Neural progenitor cell (in vitro differentiated cells): ENCODE measurements around the gene ZNF556. TPM values are rescaled to one million over a fixed set of nuclear protein-coding genes. Genes with fewer than 3 reads are reported as not detected.
A peak's percentile ranks its signal among the peaks of the same experiment; 100 is the strongest.
"Not testable (repeated sequence)": the region's sequence is repeated elsewhere in the genome, so short reads cannot be mapped to it uniquely, and the experiment has no call there.

Experiments used
- DNase-seq: peaks from one replicate; pipeline ENCODE4 v3.0.0-alpha.2; 2016; ENCODE audit warnings: low spot score
- H2AFZ ChIP-seq: fragments of 200-600 bp; sonication (generic); replicated peaks from 2 replicates; pipeline ENCODE4 v1.6.1; 2016; ENCODE audit warnings: antibody characterized with exemption
- H3F3A ChIP-seq: fragments of 200-600 bp; sonication (generic); 2 replicates; pipeline ENCODE4 v1.6.1; 2016; ENCODE audit warnings: antibody characterized with exemption, low read depth
- H3K27ac ChIP-seq: fragments of 200-600 bp; sonication (generic); 2 replicates; pipeline ENCODE4 v1.5.1; 2016; ENCODE audit warnings: mild to moderate bottlenecking
- H3K27me3 ChIP-seq: fragments of 200-600 bp; sonication (generic); 2 replicates; pipeline ENCODE4 v1.6.1; 2016; ENCODE audit warnings: mild to moderate bottlenecking, moderate library complexity
- H3K36me3 ChIP-seq: fragments of 200-600 bp; sonication (generic); 2 replicates; pipeline ENCODE4 v1.5.1; 2016
- H3K4me1 ChIP-seq: fragments of 200-600 bp; sonication (generic); 2 replicates; pipeline ENCODE4 v1.6.1; 2016; ENCODE audit warnings: mixed run types
- H3K4me2 ChIP-seq: fragments of 200-600 bp; sonication (generic); 2 replicates; pipeline ENCODE4 v1.6.1; 2016
- H3K4me3 ChIP-seq: fragments of 200-600 bp; sonication (generic); 2 replicates; pipeline ENCODE4 v1.5.1; 2016
- H3K79me2 ChIP-seq: fragments of 200-600 bp; sonication (generic); 2 replicates; pipeline ENCODE4 v1.6.1; 2016; ENCODE audit warnings: low read depth
- H3K9ac ChIP-seq: fragments of 200-600 bp; sonication (generic); 2 replicates; pipeline ENCODE4 v1.6.1; 2016
- H3K9me3 ChIP-seq: fragments of 200-600 bp; sonication (generic); 2 replicates; pipeline ENCODE4 v1.5.1; 2016; ENCODE audit warnings: low read depth
- H4K20me1 ChIP-seq: fragments of 200-600 bp; sonication (generic); 2 replicates; pipeline ENCODE4 v1.6.1; 2016; ENCODE audit warnings: low read depth
- H3K27ac Mint-ChIP-seq: 3 replicates; pipeline ENCODE4 v1.8.0; 2021; ENCODE audit warnings: mixed read lengths
- H3K27me3 Mint-ChIP-seq: 2 replicates; pipeline ENCODE4 v1.8.0; 2022; ENCODE audit warnings: low read depth, mild to moderate bottlenecking, inconsistent platforms, moderate library complexity, mixed read lengths; ENCODE audit not compliant: insufficient read depth
- H3K36me3 Mint-ChIP-seq: 3 replicates; pipeline ENCODE4 v1.8.0; 2021; ENCODE audit warnings: mixed read lengths
- H3K4me1 Mint-ChIP-seq: 3 replicates; pipeline ENCODE4 v1.8.0; 2021; ENCODE audit warnings: mixed read lengths
- H3K4me3 Mint-ChIP-seq: 3 replicates; pipeline ENCODE4 v1.8.0; 2021; ENCODE audit warnings: mild to moderate bottlenecking, moderate library complexity, mixed read lengths
- H3K9me3 Mint-ChIP-seq: 3 replicates; pipeline ENCODE4 v1.8.0; 2020; ENCODE audit warnings: mixed read lengths
- CTCF ChIP-seq: fragments of 200-600 bp; sonication (generic); IDR thresholded peaks from 2 replicates; pipeline ENCODE4 v1.5.1; 2017; ENCODE audit warnings: antibody characterized with exemption, mild to moderate bottlenecking
- EZH2 ChIP-seq: fragments of 200-600 bp; sonication (generic); IDR thresholded peaks from 2 replicates; pipeline ENCODE4 v1.6.1; 2017; ENCODE audit warnings: antibody characterized with exemption, mild to moderate bottlenecking, moderate library complexity
- EZH2phosphoT487 ChIP-seq: fragments of 200-600 bp; sonication (generic); IDR thresholded peaks from 2 replicates; pipeline ENCODE4 v1.6.1; 2017; ENCODE audit warnings: antibody characterized with exemption
- total RNA-seq: library from RNA; depleted of rRNA; stranded (reverse); fragments of >200 nt; gene quantifications from 2 replicates; pipeline ENCODE4 v1.2.3, GENCODE V29; 2015; ENCODE audit warnings: low replicate concordance

The ZNF556 gene
- total RNA-seq, 1 donor from 2014 or later = not detected

GRCh38 chr19:2900296-2901252 lies 33.4 kb downstream of the ZNF556 start, which contains the start of gene ZNF57:
ZNF57 (plus strand) TSS chr19:2900928; CDS start chr19:2901046, 118 bp downstream.
- peak within 1 kb of the TSS; percentile 94 for H2AFZ ChIP-seq
- peak within 1 kb of the TSS; percentile 90 for H3K27ac Mint-ChIP-seq
- peak; percentile 100 for DNase-seq

GRCh38 chr19:2902590-2903218 lies 35.6 kb downstream of the ZNF556 start:
- Histone ChIP-seq H3K4me1 (no peaks in the 10 kb centered on the region), H3K36me3 (no peaks in the 10 kb centered on the region), H3K4me3 (no peak overlapping the region), H3K9me3 (no peaks in the 10 kb centered on the region), H3K79me2 (peaks cover 38% of the 10 kb centered on the region), H3F3A (no peaks in the 10 kb centered on the region), H3K4me2 (no peak overlapping the region), H3K27ac (no peak overlapping the region), H3K27me3 (no peaks in the 10 kb centered on the region), H3K9ac (no peak overlapping the region), H2AFZ (no peak overlapping the region), H4K20me1 (no peaks in the 10 kb centered on the region)
- Mint-ChIP-seq H3K4me3 (no peak overlapping the region), H3K36me3 (peaks cover 8% of the 10 kb centered on the region), H3K9me3 (peaks cover 9% of the 10 kb centered on the region), H3K27me3 (peaks cover 6% of the 10 kb centered on the region), H3K4me1 (peaks cover 11% of the 10 kb centered on the region), H3K27ac (no peak overlapping the region)
- no peak for DNase-seq
- TF ChIP-seq EZH2 (no peak), EZH2phosphoT487 (no peak), CTCF (no peak)

More at GRCh38 chr19:2900296-2901252, 33.4 kb downstream of the ZNF556 start, which contains the start of gene ZNF57:
- peaks cover 17% of the 10 kb centered on the region for H3K9me3 Mint-ChIP-seq
- H3K27me3 Mint-ChIP-seq = peaks cover 3% of the 10 kb centered on the region
- no peaks in the 10 kb centered on the region for H3K9me3 ChIP-seq
- H3K79me2 ChIP-seq = peaks cover 30% of the 10 kb centered on the region
- H3K9ac ChIP-seq = peak within 1 kb of the TSS; percentile 58
- no peaks in the 10 kb centered on the region for H3F3A ChIP-seq
- peak within 1 kb of the TSS; percentile 80 for H3K4me2 ChIP-seq
- peak within 1 kb of the TSS; percentile 59 for H3K4me3 ChIP-seq
- H3K27me3 ChIP-seq = no peaks in the 10 kb centered on the region
- peak within 1 kb of the TSS; percentile 98 for H3K4me3 Mint-ChIP-seq
- no peak for TF ChIP-seq EZH2
- no peak for TF ChIP-seq EZH2phosphoT487
- TF ChIP-seq CTCF = no peak
- no peak within 1 kb of the TSS for H3K27ac ChIP-seq
- no peaks in the 10 kb centered on the region for H3K36me3 ChIP-seq
- no peaks in the 10 kb centered on the region for H3K36me3 Mint-ChIP-seq
- peaks cover 11% of the 10 kb centered on the region for H3K4me1 Mint-ChIP-seq
- no peaks in the 10 kb centered on the region for H3K4me1 ChIP-seq
- H4K20me1 ChIP-seq = no peaks in the 10 kb centered on the region

GRCh38 chr19:2903326-2903725 lies 36.2 kb downstream of the ZNF556 start:
- not testable (repeated sequence) for H3K4me3 ChIP-seq, DNase-seq, H3F3A ChIP-seq, H3K27me3 ChIP-seq, H3K27ac Mint-ChIP-seq, H3K36me3 Mint-ChIP-seq, H4K20me1 ChIP-seq, H3K4me3 Mint-ChIP-seq, H3K27me3 Mint-ChIP-seq, H3K4me1 ChIP-seq, H3K9me3 ChIP-seq, H3K36me3 ChIP-seq, H3K9ac ChIP-seq, H3K27ac ChIP-seq, H2AFZ ChIP-seq, H3K4me2 ChIP-seq
- H3K9me3 Mint-ChIP-seq = peaks cover 11% of the 10 kb centered on the region
- peaks cover 11% of the 10 kb centered on the region for H3K4me1 Mint-ChIP-seq
- peaks cover 45% of the 10 kb centered on the region for H3K79me2 ChIP-seq
